NCI-H345 treated with DMSO at 0.1 percent for 48 hours (cell line): ENCODE results near the gene ANXA9.
A peak's percentile ranks its signal among the peaks of the same experiment; 100 is the strongest.

Experiments used
- DNase-seq: peaks from one replicate; lab custom pipeline; 2025; ENCODE audit not compliant: unreplicated experiment; lab: John Stamatoyannopoulos, UW

ANXA9 gene

DNA sequence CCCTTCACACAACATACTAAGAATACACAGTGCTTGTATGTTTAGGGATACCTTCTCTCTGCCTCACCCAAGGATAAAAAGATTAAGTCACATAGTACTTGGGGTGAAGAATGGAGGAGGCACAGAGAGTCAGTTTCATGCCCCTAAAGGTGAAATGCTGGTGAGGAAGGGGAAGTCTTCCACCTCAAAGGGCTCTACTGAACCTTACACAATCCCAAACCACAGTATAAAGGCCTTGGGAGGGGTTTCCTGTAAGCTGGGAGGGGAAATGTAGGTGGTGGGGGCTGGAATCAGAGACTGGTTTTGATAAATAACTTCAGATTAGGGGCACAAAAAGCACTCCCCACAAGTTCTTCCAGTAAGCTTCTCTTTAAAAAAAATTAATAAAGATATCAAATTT lies 21.1 kb downstream of the ANXA9 start:
- DNase-seq: no peak

DNA sequence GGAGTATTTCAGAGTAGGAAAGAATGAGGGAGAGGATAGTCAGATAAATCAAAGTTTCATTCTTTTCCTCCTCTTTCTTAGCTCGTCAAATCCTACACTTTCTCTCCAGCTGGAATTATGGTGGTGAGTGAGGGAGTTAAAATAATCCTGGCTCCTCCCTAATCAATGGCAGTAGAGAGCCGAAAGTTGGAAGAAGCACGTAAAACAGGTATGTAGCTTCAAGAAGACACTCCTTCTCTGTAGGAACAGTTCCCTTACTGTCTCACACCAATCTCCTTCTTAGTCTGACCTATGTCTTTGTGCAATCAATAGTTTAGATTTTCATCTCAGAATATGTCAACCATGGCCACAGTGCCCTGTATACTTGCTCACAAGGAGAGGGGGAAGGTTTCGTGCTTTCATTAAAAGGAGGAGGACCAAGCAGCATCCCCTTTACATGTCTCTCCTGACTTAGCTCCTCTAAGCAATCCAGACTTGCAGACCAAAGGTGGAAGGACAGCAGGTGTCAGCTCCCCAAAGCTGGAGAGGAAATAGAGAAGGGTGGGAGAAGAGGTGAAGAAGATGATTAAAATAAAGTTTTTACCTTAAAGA lies 23.7 kb downstream of the ANXA9 start:
- DNase-seq: no peak

GRCh38 chr1:151006327-151007052 lies 24.4 kb downstream of the ANXA9 start, which contains the start of gene MINDY1:
Gene MINDY1, minus strand, starts transcription at chr1:151006902. Its CDS starts 4,285 bp downstream, at chr1:151002617.
- DNase-seq: peak; percentile 33

DNA sequence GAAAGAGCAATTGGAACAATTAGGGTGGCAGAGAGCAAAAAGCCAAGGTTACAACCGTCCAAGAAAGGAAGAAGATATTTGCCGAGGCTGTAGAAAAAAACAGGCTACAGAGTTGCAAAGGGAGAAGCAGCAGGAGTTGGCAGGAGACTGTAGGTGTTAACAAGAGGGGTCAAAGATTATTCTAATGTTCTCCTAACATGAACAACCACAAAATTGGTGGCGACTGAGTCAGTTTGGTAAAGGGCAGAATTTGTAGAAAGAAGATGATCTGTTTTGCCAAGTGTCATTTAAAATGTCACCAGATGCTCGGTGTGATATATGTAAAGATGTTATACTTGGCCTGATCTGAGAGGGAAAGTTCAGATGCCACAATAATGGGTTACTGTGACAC lies 25.8 kb downstream of the ANXA9 start:
- no peak for DNase-seq

DNA sequence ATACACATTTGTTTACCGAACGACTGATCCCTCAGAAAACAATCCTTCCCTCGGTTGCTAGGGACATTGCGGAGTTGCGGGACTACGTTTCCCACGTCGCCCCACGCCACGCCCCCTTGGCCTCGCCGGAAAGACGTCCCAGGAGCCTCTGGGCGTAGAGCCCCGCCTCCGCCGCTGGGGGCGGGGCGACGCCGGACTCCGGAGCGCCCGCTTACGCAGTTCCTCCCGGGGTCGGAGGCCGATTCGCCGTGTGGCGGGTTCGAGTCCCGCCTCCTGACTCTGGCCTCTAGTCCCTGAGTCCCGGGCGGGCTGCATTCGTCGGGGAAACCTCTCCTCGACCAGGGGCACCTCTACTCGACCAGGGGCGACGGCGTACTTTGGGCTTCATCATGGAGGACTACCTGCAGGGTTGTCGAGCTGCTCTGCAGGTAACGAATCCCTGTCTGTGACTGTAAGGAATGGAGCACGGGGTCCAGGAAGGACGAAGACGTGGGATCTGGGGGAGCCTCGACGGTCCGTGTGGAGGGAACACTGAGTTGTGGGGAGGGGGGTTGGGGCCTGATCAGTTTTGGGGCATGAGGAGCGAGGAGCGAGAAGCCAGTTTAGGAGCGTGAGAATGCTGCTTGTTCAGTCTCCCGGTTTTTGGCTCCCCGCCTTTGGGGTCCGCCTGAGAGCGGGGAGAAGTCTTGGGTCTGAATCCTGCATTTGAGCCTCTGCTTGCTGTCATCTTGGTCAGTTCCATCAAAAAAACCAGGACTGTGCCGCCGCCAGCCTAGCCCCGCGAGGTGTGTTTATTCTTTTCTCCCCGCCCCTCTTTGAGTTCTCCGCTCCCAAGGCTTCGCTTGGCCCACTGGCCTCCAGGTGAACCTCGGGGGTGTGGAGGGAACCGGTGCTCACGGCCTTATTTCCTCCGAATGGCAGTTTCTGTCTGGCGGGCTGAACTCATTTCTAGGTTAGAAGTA lies 26.4 kb downstream of the ANXA9 start, which contains the start of gene PRUNE1:
PRUNE1 (plus strand) TSS at position 206 of the 962 bp plus-strand sequence; CDS start at position 390, 184 bp downstream.
- DNase-seq: peak; percentile 99

GRCh38 chr1:151009206-151009587 lies 27.1 kb downstream of the ANXA9 start:
- DNase-seq: no peak

GRCh38 chr1:151009674-151010345 lies 27.7 kb downstream of the ANXA9 start:
- no peak for DNase-seq

DNA sequence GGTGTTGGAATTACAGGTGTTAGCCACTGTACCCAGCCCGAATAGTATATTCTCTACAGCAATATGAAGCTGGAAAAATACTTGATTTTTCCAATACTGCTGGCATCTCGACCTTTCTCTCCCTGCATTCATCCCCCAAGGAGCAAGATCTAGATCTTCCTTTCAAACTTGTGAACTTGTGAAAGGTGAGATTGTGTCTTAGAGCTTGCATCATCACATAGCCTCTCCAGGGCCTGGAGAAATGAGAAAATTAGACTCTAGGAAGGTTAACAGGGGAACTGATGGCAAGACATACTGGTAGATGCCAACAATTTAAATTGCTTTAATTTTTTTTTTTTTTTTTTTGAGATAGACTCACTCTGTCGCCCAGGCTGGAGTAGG lies 28.2 kb downstream of the ANXA9 start:
- no peak for DNase-seq

DNA sequence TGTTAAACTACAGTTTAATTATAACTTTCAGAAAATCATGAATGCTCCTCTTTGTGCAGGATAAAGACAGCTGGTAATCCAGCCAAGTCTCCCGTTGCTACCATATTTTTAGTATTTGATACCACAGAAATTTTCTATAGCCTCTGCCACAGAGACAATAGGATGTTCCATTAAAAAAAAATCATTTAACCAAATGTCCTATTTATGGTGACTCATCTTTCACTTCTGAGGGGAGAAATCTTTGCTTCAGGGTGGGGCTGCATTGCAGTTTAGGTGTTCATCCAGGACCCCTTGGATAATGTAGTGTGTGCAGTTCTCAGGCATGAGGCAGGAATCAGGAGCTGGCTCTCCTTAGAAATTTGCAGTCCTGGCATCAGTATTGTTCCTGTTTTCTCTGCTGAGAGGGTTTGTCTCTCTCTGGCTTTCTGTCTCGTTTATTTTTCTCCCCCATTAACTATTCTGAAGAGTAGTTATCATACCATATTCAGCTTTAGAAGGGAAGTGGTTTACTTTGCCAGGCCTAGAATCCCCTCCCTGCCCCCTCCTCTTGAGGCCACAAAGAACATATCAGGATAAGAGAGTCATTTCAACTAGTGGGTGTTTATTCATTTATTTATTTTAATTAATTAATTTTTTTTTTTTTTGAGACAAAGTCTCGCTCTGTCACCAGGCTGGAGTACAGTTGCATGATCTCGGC lies 29.2 kb downstream of the ANXA9 start:
- DNase-seq: no peak

- DNase-seq: no peak
These were observed 30.8 kb downstream of the ANXA9 start for GRCh38 chr1:151012684-151013471.

- DNase-seq: no peak
These were observed 31.4 kb downstream of the ANXA9 start for GRCh38 chr1:151013518-151013917.

GRCh38 chr1:151024540-151025146 lies 42.6 kb downstream of the ANXA9 start:
- DNase-seq: peak; percentile 78

- DNase-seq: no peak
These were observed 44.4 kb downstream of the ANXA9 start for GRCh38 chr1:151026460-151026859.

GRCh38 chr1:151032164-151032563 lies 50.1 kb downstream of the ANXA9 start:
- no peak for DNase-seq

DNA sequence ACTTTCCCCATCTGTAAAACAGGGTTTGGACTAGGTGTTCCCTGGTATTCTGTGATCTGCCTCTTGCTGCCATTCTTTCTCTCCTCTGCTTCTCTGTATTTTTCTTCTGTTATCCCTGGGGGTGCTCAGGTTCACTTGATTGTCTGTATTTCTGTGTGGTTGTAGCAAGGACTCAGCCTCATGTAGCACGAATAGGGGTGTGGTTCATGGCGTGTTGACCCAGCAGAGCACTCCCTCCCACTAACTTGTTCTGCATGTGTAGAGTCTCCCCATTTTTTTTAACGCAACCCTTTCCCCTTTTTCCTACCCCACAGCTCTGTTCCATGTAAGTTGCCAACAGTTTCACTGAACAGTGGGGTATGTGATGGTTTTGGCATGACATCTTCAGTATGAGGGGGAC lies 53.1 kb downstream of the ANXA9 start:
- DNase-seq: no peak

DNA sequence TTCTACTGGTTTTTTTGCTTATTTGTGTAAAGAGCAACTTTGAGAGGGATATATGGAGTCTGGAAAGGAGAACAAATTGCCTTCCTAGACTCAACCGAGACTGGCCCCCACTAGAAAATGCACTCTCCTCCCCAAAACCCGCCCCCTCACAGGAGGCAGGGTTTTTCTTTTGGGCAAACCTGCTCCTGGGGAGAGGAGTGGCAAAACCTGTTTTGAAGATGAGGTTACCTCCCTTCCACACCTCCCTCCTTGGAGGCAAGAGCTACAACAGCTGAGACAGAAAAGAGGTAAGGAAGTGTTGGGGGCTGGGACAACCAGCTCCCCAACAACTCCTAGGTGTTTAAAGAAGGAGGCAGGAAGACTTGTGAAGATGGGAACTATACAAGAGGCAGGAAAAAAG lies 54.3 kb downstream of the ANXA9 start, which contains the start of gene BNIPL:
BNIPL (plus strand) TSS at position 231 of the 400 bp plus-strand sequence; CDS start at position 371, 140 bp downstream.
- no peak for DNase-seq

DNA sequence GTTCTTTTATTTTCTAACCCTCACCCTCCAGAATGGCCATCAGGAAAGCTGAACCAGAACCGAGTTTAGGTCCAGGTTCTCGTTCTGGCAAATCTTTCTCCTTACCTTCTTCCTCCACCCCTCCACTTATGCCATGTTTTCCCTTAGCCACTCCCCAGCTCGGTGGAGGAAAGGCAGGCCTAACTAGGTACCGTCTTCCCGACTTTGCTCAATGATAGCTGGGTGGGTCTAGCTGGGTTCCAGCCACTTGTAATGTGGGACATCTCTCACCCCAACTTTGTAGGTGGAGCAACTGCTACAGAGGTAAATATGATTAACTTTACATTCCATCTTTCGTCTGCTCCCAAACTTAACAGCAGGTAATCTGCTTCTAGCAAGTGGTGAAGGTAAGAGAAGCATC lies 54.9 kb downstream of the ANXA9 start:
- no peak for DNase-seq

DNA sequence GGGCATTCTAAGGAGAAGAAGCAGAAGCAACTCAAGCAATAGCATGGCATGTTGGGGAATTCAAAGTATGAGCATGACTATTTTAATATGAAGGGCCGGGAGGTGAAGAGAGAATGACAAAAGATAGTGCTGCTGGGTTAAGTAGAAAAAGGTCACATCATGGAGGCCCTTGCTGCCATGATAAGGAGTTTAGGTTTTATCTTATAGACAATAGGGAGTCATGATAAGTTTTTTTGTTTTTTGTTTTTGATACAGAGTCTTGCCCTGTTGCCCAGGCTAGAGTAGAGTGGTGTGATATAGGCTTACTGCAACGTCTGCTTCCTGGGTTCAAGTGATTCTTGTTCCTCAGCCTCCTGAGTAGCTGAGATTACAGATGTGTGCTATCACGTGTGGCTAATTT lies 57.4 kb downstream of the ANXA9 start:
- no peak for DNase-seq

- no peak for DNase-seq
These were observed 61.1 kb downstream of the ANXA9 start for GRCh38 chr1:151043163-151043562.
